ENCODE results near the gene GPATCH2.

The GPATCH2 gene

GRCh38 chr1:217574265-217574949 is 56.5 kb downstream of the GPATCH2 start:
- DNase-seq: no peak

GRCh38 chr1:217569021-217569420 is 61.9 kb downstream of the GPATCH2 start:
- DNase-seq: peak; percentile 5

GRCh38 chr1:217568200-217568599 is 62.7 kb downstream of the GPATCH2 start:
- DNase-seq: no peak

GRCh38 chr1:217564833-217565232 is 66.1 kb downstream of the GPATCH2 start:
- DNase-seq: no peak

GRCh38 chr1:217564207-217564606 is 66.7 kb downstream of the GPATCH2 start:
- no peak for DNase-seq

GRCh38 chr1:217563179-217563578 is 67.7 kb downstream of the GPATCH2 start:
- no peak for DNase-seq

- peak; percentile 83 for DNase-seq
Measured at GRCh38 chr1:217562229-217562878, 68.5 kb downstream of the GPATCH2 start.

GRCh38 chr1:217561446-217561845 is 69.4 kb downstream of the GPATCH2 start:
- DNase-seq: no peak

- DNase-seq: no peak
Measured at GRCh38 chr1:217554849-217555248, 76.0 kb downstream of the GPATCH2 start.

- no peak for DNase-seq
Measured at GRCh38 chr1:217553949-217554509, 76.9 kb downstream of the GPATCH2 start.

- no peak for DNase-seq
Measured at GRCh38 chr1:217552339-217552951, 78.4 kb downstream of the GPATCH2 start.

GRCh38 chr1:217542837-217543236 is 88.1 kb downstream of the GPATCH2 start:
- DNase-seq: no peak

GRCh38 chr1:217542136-217542777 is 88.6 kb downstream of the GPATCH2 start:
- DNase-seq: no peak

- no peak for DNase-seq
Measured at GRCh38 chr1:217540321-217540720, 90.6 kb downstream of the GPATCH2 start.

- DNase-seq: no peak
Measured at GRCh38 chr1:217539510-217539909, 91.4 kb downstream of the GPATCH2 start.

- no peak for DNase-seq
Measured at GRCh38 chr1:217535601-217536377, 95.1 kb downstream of the GPATCH2 start.

- no peak for DNase-seq
Measured at GRCh38 chr1:217534566-217534965, 96.3 kb downstream of the GPATCH2 start.

- peak; percentile 45 for DNase-seq
Measured at GRCh38 chr1:217528271-217528670, 102.6 kb downstream of the GPATCH2 start.

- DNase-seq: no peak
Measured at GRCh38 chr1:217527151-217527550, 103.7 kb downstream of the GPATCH2 start.

- DNase-seq: no peak
Measured at GRCh38 chr1:217526636-217527035, 104.3 kb downstream of the GPATCH2 start.

- peak; percentile 25 for DNase-seq
Measured at GRCh38 chr1:217525773-217526490, 105.0 kb downstream of the GPATCH2 start.

Data from fibroblast of skin of right biceps (primary cell).